Endodermal cell (in vitro differentiated cells): ENCODE results near the gene C3orf20. TPM values are rescaled to one million over a fixed set of nuclear protein-coding genes. Genes with fewer than 3 reads are reported as not detected.
"Not testable (repeated sequence)": the region's sequence is repeated elsewhere in the genome, so short reads cannot be mapped to it uniquely, and the experiment has no call there.

Source experiments
- DNase-seq: peaks from one replicate; pipeline ENCODE4 v3.0.0-alpha.2; 2017
- H3K27ac ChIP-seq: 2 replicates; pipeline ENCODE4 v1.5.1; 2013; ENCODE audit warnings: mild to moderate bottlenecking, low read depth, low read length, moderate library complexity
- H3K27me3 ChIP-seq: 2 replicates; pipeline ENCODE4 v1.6.1; 2013; ENCODE audit warnings: mild to moderate bottlenecking, low read length, moderate library complexity; ENCODE audit not compliant: insufficient read depth, control insufficient read depth, poor library complexity, severe bottlenecking
- H3K36me3 ChIP-seq: 2 replicates; pipeline ENCODE4 v1.7.0; 2013; ENCODE audit warnings: mild to moderate bottlenecking, low read length, moderate library complexity; ENCODE audit not compliant: control insufficient read depth, insufficient read depth
- H3K4me1 ChIP-seq: one replicate; pipeline ENCODE4 v1.7.0; 2013; ENCODE audit warnings: low read length; ENCODE audit not compliant: control insufficient read depth, insufficient read depth
- H3K4me3 ChIP-seq: 2 replicates; pipeline ENCODE4 v1.5.1; 2013; ENCODE audit warnings: mild to moderate bottlenecking, low read length, moderate library complexity
- H3K9ac ChIP-seq: 2 replicates; pipeline ENCODE4 v1.6.1; 2013; ENCODE audit warnings: mild to moderate bottlenecking, low read length, moderate library complexity; ENCODE audit not compliant: poor library complexity, severe bottlenecking; ENCODE audit errors: extremely low read depth
- H3K9me3 ChIP-seq: 2 replicates; pipeline ENCODE4 v1.6.1; 2013; ENCODE audit warnings: mild to moderate bottlenecking, low read length, moderate library complexity; ENCODE audit not compliant: control insufficient read depth
- H3K27ac Mint-ChIP-seq: 2 replicates; pipeline ENCODE4 v1.8.0; 2020; ENCODE audit warnings: mixed read lengths
- H3K27me3 Mint-ChIP-seq: 2 replicates; pipeline ENCODE4 v1.8.0; 2021; ENCODE audit warnings: mild to moderate bottlenecking, mixed read lengths; ENCODE audit not compliant: insufficient read depth
- H3K36me3 Mint-ChIP-seq: 2 replicates; pipeline ENCODE4 v1.8.0; 2020; ENCODE audit warnings: low read depth, mixed read lengths
- H3K4me1 Mint-ChIP-seq: 2 replicates; pipeline ENCODE4 v1.8.0; 2020; ENCODE audit warnings: mixed read lengths
- H3K4me3 Mint-ChIP-seq: 2 replicates; pipeline ENCODE4 v1.8.0; 2020; ENCODE audit warnings: mild to moderate bottlenecking, moderate library complexity, mixed read lengths
- H3K9me3 Mint-ChIP-seq: 2 replicates; pipeline ENCODE4 v1.8.0; 2020; ENCODE audit warnings: mild to moderate bottlenecking, mixed read lengths
- CTCF ChIP-seq: fragments of 200-600 bp; sonication (generic); conservative IDR thresholded peaks from 2 replicates; pipeline ENCODE4 v1.5.0; 2021; ENCODE audit warnings: antibody characterized with exemption, mild to moderate bottlenecking
- WGBS, 2 experiments: methylation state at CpG; one replicate each; pipeline versions ENCODE4 v1.1.5 to v1.1.7; 2013; ENCODE audit warnings: missing lambda C conversion rate in 2 of 2, mixed read lengths in 1 of 2; ENCODE audit not compliant: insufficient coverage in 1 of 2, insufficient read length in 1 of 2; 5-methylcytosine and 5-hydroxymethylcytosine counted together
- total RNA-seq, 2 donors: library from RNA; stranded (reverse); fragmentation: NEBNext Ultra II Directional in 1 of 2; extraction: Animal tissue kit (Norgen Biotek cat#: 25700) in 1 of 2; gene quantifications; 2 replicates in 1 of 2; 3 replicates in 1 of 2; pipeline ENCODE4 v1.2.1, GENCODE V29; 2021

Gene C3orf20
- total RNA-seq, 2 donors from 2014 or later = not detected

- Histone ChIP-seq H3K4me1 (no peaks in the 10 kb centered on the region), H3K9ac (no peak overlapping the region), H3K9me3 (no peaks in the 10 kb centered on the region), H3K27ac (no peak overlapping the region), H3K4me3 (no peak overlapping the region), H3K27me3 (peaks cover 54% of the 10 kb centered on the region), H3K36me3 (no peaks in the 10 kb centered on the region)
- no peaks in the 10 kb centered on the region for H3K36me3 Mint-ChIP-seq
- H3K4me1 Mint-ChIP-seq = peaks cover 12% of the 10 kb centered on the region
- no peaks in the 10 kb centered on the region for H3K9me3 Mint-ChIP-seq
- no peak for TF ChIP-seq CTCF
- peak overlapping the region; percentile 80 for H3K4me3 Mint-ChIP-seq
- WGBS, 2 experiments = 91 to 94% methylated on average over 3 to 5 of the region's 5 CpGs
- no peak for DNase-seq
- peaks cover 50% of the 10 kb centered on the region for H3K27me3 Mint-ChIP-seq
- no peak overlapping the region for H3K27ac Mint-ChIP-seq
Observed at GRCh38 chr3:14808502-14809266, 133.7 kb downstream of the C3orf20 start.

GRCh38 chr3:14809611-14810010 is 134.7 kb downstream of the C3orf20 start:
- not testable (repeated sequence) for H3K27ac Mint-ChIP-seq
- H3K27me3 ChIP-seq = peaks cover 62% of the 10 kb centered on the region

GRCh38 chr3:14810070-14810791 is 135.3 kb downstream of the C3orf20 start:
- H3K27ac ChIP-seq = no peak overlapping the region
- TF ChIP-seq CTCF = no peak
- peak overlapping the region; percentile 77 for H3K4me3 ChIP-seq
- H3K4me1 ChIP-seq = no peaks in the 10 kb centered on the region
- peak; percentile 76 for DNase-seq
- no peaks in the 10 kb centered on the region for H3K9me3 ChIP-seq
- Mint-ChIP-seq H3K27ac (no peak overlapping the region), H3K27me3 (peaks cover 45% of the 10 kb centered on the region), H3K4me3 (peak overlapping the region; percentile 80), H3K36me3 (no peaks in the 10 kb centered on the region), H3K9me3 (no peaks in the 10 kb centered on the region), H3K4me1 (peaks cover 2% of the 10 kb centered on the region)
- no peaks in the 10 kb centered on the region for H3K36me3 ChIP-seq
- WGBS, 2 experiments = 4 to 6% methylated on average over 18 to 75 of the region's 85 CpGs
- H3K27me3 ChIP-seq = peaks cover 62% of the 10 kb centered on the region
- no peak overlapping the region for H3K9ac ChIP-seq

More at GRCh38 chr3:14809611-14810010, 134.7 kb downstream of the C3orf20 start:
- not testable (repeated sequence) for H3K36me3 Mint-ChIP-seq, DNase-seq, H3K9ac ChIP-seq, H3K27ac ChIP-seq, H3K9me3 Mint-ChIP-seq, H3K4me1 Mint-ChIP-seq, H3K4me1 ChIP-seq, H3K9me3 ChIP-seq, H3K36me3 ChIP-seq
- Mint-ChIP-seq H3K4me3 (peak overlapping the region; percentile 80), H3K27me3 (peaks cover 45% of the 10 kb centered on the region)
- 67 to 73% methylated on average over 5 to 9 of the region's 9 CpGs for WGBS, 2 experiments
- H3K4me3 ChIP-seq = peak overlapping the region; percentile 77
